Heart left ventricle (tissue), 16 donors: ENCODE measurements around the gene RPTOR. TPM values are rescaled to one million over a fixed set of nuclear protein-coding genes. Genes with fewer than 3 reads are reported as not detected.

Source experiments
- ATAC-seq, 4 donors: fragments of 200-7000 bp; cut with Tn5 transposase; one replicate each; pipeline ENCODE4 v1.9.1; 2020 to 2022; ENCODE audit warnings: moderate library complexity in 4 of 4, mild to moderate bottlenecking in 3 of 4, moderate number of reproducible peaks in 1 of 4
- DNase-seq, 5 donors: peaks; one replicate each; pipeline ENCODE4 v3.0.0-alpha.2; 2020
- H3K27ac ChIP-seq, 12 donors: fragments of 200-600 bp; sonication (generic) in 4 of 12; one replicate each; pipeline versions ENCODE4 v1.5.0 to v1.8.0; 2016 to 2022; ENCODE audit warnings: mild to moderate bottlenecking in 2 of 12
- H3K27me3 ChIP-seq, 9 donors: fragments of 200-600 bp; sonication (generic) in 2 of 9; one replicate each; pipeline versions ENCODE4 v1.5.1 to v1.8.0; 2016 to 2022; ENCODE audit warnings: mild to moderate bottlenecking in 3 of 9
- H3K36me3 ChIP-seq, 9 donors: fragments of 200-600 bp; sonication (generic) in 2 of 9; one replicate each; pipeline versions ENCODE4 v1.5.0 to v1.8.0; 2018 to 2022; ENCODE audit warnings: mild to moderate bottlenecking in 2 of 9
- H3K4me1 ChIP-seq, 12 donors: fragments of 200-600 bp; sonication (generic) in 4 of 12; one replicate each; pipeline versions ENCODE4 v1.5.0 to v1.8.0; 2016 to 2022; ENCODE audit warnings: mild to moderate bottlenecking in 3 of 12
- H3K4me3 ChIP-seq, 12 donors: fragments of 200-600 bp; sonication (generic) in 4 of 12; one replicate each; pipeline versions ENCODE4 v1.5.0 to v1.8.0; 2017 to 2022; ENCODE audit warnings: mild to moderate bottlenecking in 9 of 12, moderate library complexity in 4 of 12
- H3K9me3 ChIP-seq, 12 donors: fragments of 200-600 bp; sonication (generic) in 4 of 12; one replicate each; pipeline versions ENCODE4 v1.5.0 to v1.8.0; 2016 to 2022; ENCODE audit warnings: mild to moderate bottlenecking in 1 of 12
- POLR2A ChIP-seq, 2 donors: fragments of 450-650 bp; IDR thresholded peaks; one replicate each; pipeline ENCODE4 v1.6.1; 2017; ENCODE audit warnings: antibody characterized with exemption in 2 of 2, mild to moderate bottlenecking in 2 of 2, moderate library complexity in 2 of 2
- WGBS, 4 donors: extraction: QIAGEN DNeasy Blood & Tissue Kit in 2 of 4; methylation state at CpG; one replicate each; pipeline versions ENCODE4 v1.1.5 to v1.1.7; 2013 to 2018; 5-methylcytosine and 5-hydroxymethylcytosine counted together
- intact Hi-C, 10 donors: fragments of 100-400 bp; cut with DNase I; formaldehyde crosslinking; loops; one replicate each; pipeline versions ENCODE4 v1.11.1 to v1.14.2; 2022
- polyA plus RNA-seq, 2 donors: library from polyadenylated mRNA; stranded (reverse); fragments of 200-250 nt; gene quantifications; one replicate each; pipeline ENCODE4 v1.2.3, GENCODE V29; 2013
- total RNA-seq, 9 donors: library from RNA; depleted of rRNA in 2 of 9; stranded (reverse); fragments of >200 nt in 2 of 9; fragmentation: NEBNext Ultra II Directional in 3 of 9; extraction: Animal tissue kit (Norgen Biotek cat#: 25700) in 3 of 9; gene quantifications; one replicate each; pipeline versions ENCODE4 v1.1.0 to v1.2.4, GENCODE V29; 2016 to 2023
- TF ChIP-seq, protein P1 (sequence below), 12 donors: fragments of 200-600 bp; sonication (generic) in 4 of 12; IDR thresholded peaks; one replicate each; pipeline versions ENCODE4 v1.5.0 to v1.8.0; 2018 to 2022; ENCODE audit warnings: antibody characterized with exemption in 12 of 12, mild to moderate bottlenecking in 5 of 12
- donor health status: ischemic (EF 13 %, LVEDD 7.1; RV severe dilation, severe dysfunction).
- donor health status: healthy with polysubstance abuse.
- donor health status: DM: no; HTN: yes; CAD: no.
- donor health status: DM: no; HTN: no; CAD: no.
- donor health status: ischemic (EF 25% LVEDD 6.9; RV normal size, moderate dysfunction).
- donor health status: ischemic (EF 25% LVEDD 5.7; RV mildly dilated, moderate dysfunction).
- donor health status: healthy.
- donor health status: DM: yes; HTN: yes; CAD: no.
- donor health status: ischemic (EF 35%, LVEDD 5.7; RV mildly dilated, moderate dysfunction).
- donor health status: nonischemic (EF 11% LVEDD 7.7; RV severe dilation, severe dysfunction).
- donor health status: DM: yes; HTN: yes; CAD: no.
- donor health status: PGD.
- donor health status: ischemic (EF 29% LVEDD 5.4; RV normal size, mild dysfunction).
- donor health status: nonischemic (EF 23%, LVEDD 6.1; RV moderate dilation, normal function).

The RPTOR gene
- total and polyA plus RNA-seq, 11 donors = 14.7 to 31.7 (median 26.0) TPM

GRCh38 chr17:80844418-80844990 is 299.9 kb downstream of the RPTOR start:
- Histone ChIP-seq H3K27me3 (no peaks in the 10 kb centered on the region), H3K4me3 (no peak overlapping the region), H3K9me3 (no peaks in the 10 kb centered on the region), H3K27ac (no peak overlapping the region), H3K4me1 (peaks cover 0 to 18% (median 0%) of the 10 kb centered on the region in 12 donors), H3K36me3 (peaks cover 0 to 23% (median 10%) of the 10 kb centered on the region in 9 donors)
- TF ChIP-seq POLR2A (IDR thresholded peaks at IDR 0.05) = no peak
- DNase-seq = peak in 1 of 5 donors; percentile 56
- ATAC-seq = no peak
- 95 to 96% (median 96%) methylated on average over 25 of the region's 25 CpGs for WGBS, 4 donors
- intact Hi-C loops = no loop called here

GRCh38 chr17:80845069-80845862 is 300.6 kb downstream of the RPTOR start:
- peaks cover 0 to 19% (median 9%) of the 10 kb centered on the region in 9 donors for H3K36me3 ChIP-seq
- intact Hi-C loops = no loop called here
- DNase-seq = peak in 1 of 5 donors; percentile 44
- 85 to 94% (median 93%) methylated on average over 31 of the region's 31 CpGs for WGBS, 4 donors
- TF ChIP-seq, protein P1, sequence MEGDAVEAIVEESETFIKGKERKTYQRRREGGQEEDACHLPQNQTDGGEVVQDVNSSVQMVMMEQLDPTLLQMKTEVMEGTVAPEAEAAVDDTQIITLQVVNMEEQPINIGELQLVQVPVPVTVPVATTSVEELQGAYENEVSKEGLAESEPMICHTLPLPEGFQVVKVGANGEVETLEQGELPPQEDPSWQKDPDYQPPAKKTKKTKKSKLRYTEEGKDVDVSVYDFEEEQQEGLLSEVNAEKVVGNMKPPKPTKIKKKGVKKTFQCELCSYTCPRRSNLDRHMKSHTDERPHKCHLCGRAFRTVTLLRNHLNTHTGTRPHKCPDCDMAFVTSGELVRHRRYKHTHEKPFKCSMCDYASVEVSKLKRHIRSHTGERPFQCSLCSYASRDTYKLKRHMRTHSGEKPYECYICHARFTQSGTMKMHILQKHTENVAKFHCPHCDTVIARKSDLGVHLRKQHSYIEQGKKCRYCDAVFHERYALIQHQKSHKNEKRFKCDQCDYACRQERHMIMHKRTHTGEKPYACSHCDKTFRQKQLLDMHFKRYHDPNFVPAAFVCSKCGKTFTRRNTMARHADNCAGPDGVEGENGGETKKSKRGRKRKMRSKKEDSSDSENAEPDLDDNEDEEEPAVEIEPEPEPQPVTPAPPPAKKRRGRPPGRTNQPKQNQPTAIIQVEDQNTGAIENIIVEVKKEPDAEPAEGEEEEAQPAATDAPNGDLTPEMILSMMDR (IDR thresholded peaks at IDR 0.05) = no peak
- TF ChIP-seq POLR2A (IDR thresholded peaks at IDR 0.05) = no peak
- no peak overlapping the region for H3K27ac ChIP-seq
- H3K27me3 ChIP-seq = no peaks in the 10 kb centered on the region
- H3K9me3 ChIP-seq = no peaks in the 10 kb centered on the region
- no peak overlapping the region for H3K4me3 ChIP-seq
- H3K4me1 ChIP-seq = peaks cover 0 to 18% (median 0%) of the 10 kb centered on the region in 12 donors
- ATAC-seq = no peak

GRCh38 chr17:80845863-80846671 is 301.4 kb downstream of the RPTOR start:
- no peak for TF ChIP-seq POLR2A (IDR thresholded peaks at IDR 0.05)
- TF ChIP-seq, protein P1 (IDR thresholded peaks at IDR 0.05) = no peak
- Histone ChIP-seq H3K27ac (no peak overlapping the region), H3K27me3 (no peaks in the 10 kb centered on the region), H3K36me3 (peaks cover 0 to 19% (median 9%) of the 10 kb centered on the region in 9 donors), H3K4me3 (no peak overlapping the region), H3K4me1 (peaks cover 0 to 18% (median 0%) of the 10 kb centered on the region in 12 donors), H3K9me3 (no peaks in the 10 kb centered on the region)
- WGBS, 4 donors = 90 to 95% (median 91%) methylated on average over 34 to 36 of the region's 36 CpGs
- peak in 1 of 5 donors; percentile 36 for DNase-seq
- intact Hi-C loops = no loop called here
- peak in 1 of 4 donors; percentile 26 for ATAC-seq

DNA sequence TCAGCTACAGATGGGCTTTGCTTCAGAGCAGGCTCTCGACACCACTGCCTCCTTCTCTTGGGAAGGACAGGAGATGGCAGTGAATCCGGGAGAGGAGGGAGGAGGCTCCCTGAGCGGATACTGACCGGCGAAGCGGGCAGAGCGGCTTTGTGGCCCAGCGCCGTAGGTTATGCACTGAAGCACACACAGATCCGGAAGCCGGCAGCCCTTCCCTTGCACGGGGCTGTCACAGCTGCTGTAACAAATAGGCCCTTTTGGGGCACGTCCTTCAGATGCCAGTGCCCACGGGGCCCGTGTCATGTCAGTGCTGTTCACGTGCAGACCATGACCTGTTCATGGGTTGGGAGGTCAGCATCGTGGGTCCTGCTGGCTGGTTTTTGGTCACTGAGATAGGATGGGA is 302.3 kb downstream of the RPTOR start:
- intact Hi-C loops = no loop called here
- Histone ChIP-seq H3K36me3 (peaks cover 0 to 19% (median 9%) of the 10 kb centered on the region in 9 donors), H3K9me3 (no peaks in the 10 kb centered on the region), H3K4me1 (peaks cover 0 to 18% (median 0%) of the 10 kb centered on the region in 12 donors), H3K27ac (no peak overlapping the region), H3K27me3 (no peaks in the 10 kb centered on the region), H3K4me3 (no peak overlapping the region)
- no peak for ATAC-seq
- TF ChIP-seq POLR2A (IDR thresholded peaks at IDR 0.05) = no peak
- TF ChIP-seq, protein P1 (IDR thresholded peaks at IDR 0.05) = no peak
- 93 to 98% (median 97%) methylated on average over 17 of the region's 17 CpGs for WGBS, 4 donors
- DNase-seq = peak in 1 of 5 donors; percentile 49
